GM12892 (cell line): ENCODE data around the gene SYT2.

Experiments
- POLR2A ChIP-seq: IDR thresholded peaks from 2 replicates; pipeline ENCODE4 v1.6.1; 2011; ENCODE audit warnings: low read depth, low read length, control low read depth
- POLR2AphosphoS5 ChIP-seq: IDR thresholded peaks from 2 replicates; pipeline ENCODE4 v1.6.1; 2011; ENCODE audit warnings: low read depth, low read length, control low read depth
- TAF1 ChIP-seq: IDR thresholded peaks from 2 replicates; pipeline ENCODE4 v1.6.1; 2011; ENCODE audit warnings: low read depth, mild to moderate bottlenecking, control low read depth, low read length, borderline replicate concordance

- TF ChIP-seq POLR2A (no peak), TAF1 (no peak), POLR2AphosphoS5 (no peak)
Measured at GRCh38 chr1:202649553-202650392, 60.5 kb downstream of the SYT2 start.
